HFFc6 (cell line): ENCODE results near the gene DUSP22. TPM values are rescaled to one million over a fixed set of nuclear protein-coding genes. Genes with fewer than 3 reads are reported as not detected.

Experiments used
- DNase-seq: peaks from one replicate; pipeline ENCODE4 v3.0.0-alpha.2; 2018
- H3K27ac Mint-ChIP-seq: 2 replicates; pipeline ENCODE4 v1.8.0; 2020; ENCODE audit warnings: mild to moderate bottlenecking, mixed read lengths
- H3K27me3 Mint-ChIP-seq: 2 replicates; pipeline ENCODE4 v1.8.0; 2021; ENCODE audit warnings: mild to moderate bottlenecking, moderate library complexity, mixed read lengths; ENCODE audit not compliant: insufficient read depth
- H3K36me3 Mint-ChIP-seq: 2 replicates; pipeline ENCODE4 v1.8.0; 2021; ENCODE audit warnings: low read depth, mixed read lengths
- H3K4me1 Mint-ChIP-seq: 2 replicates; pipeline ENCODE4 v1.8.0; 2020; ENCODE audit warnings: low read depth, mixed read lengths
- H3K4me3 Mint-ChIP-seq: 2 replicates; pipeline ENCODE4 v1.8.0; 2020; ENCODE audit warnings: mild to moderate bottlenecking, moderate library complexity, mixed read lengths
- H3K9me3 Mint-ChIP-seq: 2 replicates; pipeline ENCODE4 v1.8.0; 2020; ENCODE audit warnings: mild to moderate bottlenecking, mixed read lengths
- CTCF ChIP-seq: fragments of 200-600 bp; sonication (generic); IDR thresholded peaks from 2 replicates; pipeline ENCODE4 v1.5.0; 2021; ENCODE audit warnings: antibody characterized with exemption, mild to moderate bottlenecking
- total RNA-seq, 6 experiments: library from RNA; stranded (reverse); fragmentation: NEBNext Ultra II Directional; extraction: Animal tissue kit (Norgen Biotek cat#: 25700); gene quantifications; 2 replicates in 1 of 6; 3 replicates in 5 of 6; pipeline ENCODE4 v1.2.3, GENCODE V29; 2021

Gene DUSP22
- total RNA-seq, 6 experiments from 2014 or later = 6.8 to 11.9 (median 9.2) TPM

GRCh38 chr6:326896-327537, 34.7 kb downstream of the DUSP22 start:
- no peak for DNase-seq
- Mint-ChIP-seq H3K27ac (no peak overlapping the region; the same call in none of the 2 replicates), H3K9me3 (peaks cover 6% of the 10 kb centered on the region)

GRCh38 chr6:327538-328116, 35.3 kb downstream of the DUSP22 start:
- TF ChIP-seq CTCF = no peak
- Mint-ChIP-seq H3K4me3 (no peak overlapping the region), H3K27ac (no peak overlapping the region; the same call in none of the 2 replicates), H3K27me3 (peaks cover 2% of the 10 kb centered on the region; the same call in 1 of the 2 replicates), H3K36me3 (no peaks in the 10 kb centered on the region), H3K4me1 (no peaks in the 10 kb centered on the region), H3K9me3 (peaks cover 6% of the 10 kb centered on the region)
- DNase-seq = peak; percentile 24

More at GRCh38 chr6:326896-327537, 34.7 kb downstream of the DUSP22 start:
- Mint-ChIP-seq H3K4me1 (no peaks in the 10 kb centered on the region), H3K4me3 (no peak overlapping the region), H3K27me3 (peaks cover 2% of the 10 kb centered on the region; the same call in 1 of the 2 replicates), H3K36me3 (no peaks in the 10 kb centered on the region)
- TF ChIP-seq CTCF = no peak

GRCh38 chr6:328136-328670, 35.9 kb downstream of the DUSP22 start:
- TF ChIP-seq CTCF = no peak
- Mint-ChIP-seq H3K9me3 (peaks cover 6% of the 10 kb centered on the region), H3K4me3 (no peak overlapping the region), H3K27ac (no peak overlapping the region; the same call in none of the 2 replicates), H3K4me1 (no peaks in the 10 kb centered on the region), H3K27me3 (peaks cover 2% of the 10 kb centered on the region; the same call in 1 of the 2 replicates), H3K36me3 (no peaks in the 10 kb centered on the region)
- peak; percentile 89 for DNase-seq

GRCh38 chr6:328924-329323, 36.6 kb downstream of the DUSP22 start:
- Mint-ChIP-seq H3K36me3 (no peaks in the 10 kb centered on the region), H3K27ac (no peak overlapping the region), H3K4me1 (no peaks in the 10 kb centered on the region), H3K27me3 (peaks cover 2% of the 10 kb centered on the region; the same call in 1 of the 2 replicates), H3K4me3 (no peak overlapping the region), H3K9me3 (peaks cover 6% of the 10 kb centered on the region)
- no peak for TF ChIP-seq CTCF
- no peak for DNase-seq

GRCh38 chr6:329888-330691, 37.8 kb downstream of the DUSP22 start:
- peaks cover 2% of the 10 kb centered on the region; the same call in 1 of the 2 replicates for H3K27me3 Mint-ChIP-seq
- peak; percentile 52 for DNase-seq
- H3K4me1 Mint-ChIP-seq = no peaks in the 10 kb centered on the region
- no peak overlapping the region for H3K27ac Mint-ChIP-seq
- H3K9me3 Mint-ChIP-seq = peaks cover 6% of the 10 kb centered on the region; the same call in 1 of the 2 replicates
- no peak overlapping the region for H3K4me3 Mint-ChIP-seq
- no peaks in the 10 kb centered on the region for H3K36me3 Mint-ChIP-seq
- peak; percentile 1; the same call in 1 of the 2 replicates for TF ChIP-seq CTCF
